GM19452 (cell line): ENCODE measurements around the gene QPCT.
A peak's percentile ranks its signal among the peaks of the same experiment; 100 is the strongest.
"Not testable (repeated sequence)": the region's sequence is repeated elsewhere in the genome, so short reads cannot be mapped to it uniquely, and the experiment has no call there.

Experiments
- ATAC-seq: cut with Tn5 transposase; IDR thresholded peaks from one replicate; pipeline ENCODE4 v1.9.1; 2021; ENCODE audit not compliant: unreplicated experiment

Gene QPCT

DNA sequence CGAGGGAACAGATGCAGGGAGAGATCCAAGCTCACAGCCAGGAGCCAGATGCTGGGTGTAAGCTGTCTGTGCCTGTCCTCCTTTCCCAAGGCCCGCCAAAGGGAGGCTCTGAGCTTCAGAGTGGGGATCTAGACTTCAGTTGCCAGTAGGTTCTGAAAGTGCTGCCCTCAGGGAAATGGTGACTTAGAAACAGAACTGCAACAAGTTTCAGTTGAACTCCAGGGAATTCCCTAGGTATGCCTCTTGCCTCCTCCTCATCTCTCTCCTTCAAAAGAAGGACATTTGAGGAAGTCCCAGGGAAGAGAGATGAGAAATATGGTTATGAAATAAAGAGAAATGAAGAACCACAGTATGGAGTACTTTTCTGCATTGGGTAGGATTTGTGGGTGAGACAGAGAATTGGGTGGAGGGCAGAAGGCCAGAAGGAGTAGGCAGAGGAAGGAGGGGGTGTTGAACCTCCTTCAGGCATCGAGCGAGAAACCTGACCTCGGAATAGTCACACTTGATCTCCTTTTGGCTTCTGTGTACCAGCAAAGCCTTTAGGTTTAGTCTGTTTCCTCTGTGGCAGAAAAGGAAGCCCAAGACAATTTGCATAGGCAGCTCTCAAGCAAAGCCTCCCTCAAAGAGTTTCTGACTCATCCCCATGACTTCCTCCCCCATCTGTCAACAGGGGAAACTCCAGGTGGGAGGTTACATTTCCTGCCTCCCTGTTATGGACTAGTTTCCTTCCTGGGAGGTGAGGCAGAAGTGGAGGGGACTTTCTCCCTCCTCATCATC is 45.7 kb downstream of the QPCT start:
- peak; percentile 94 for ATAC-seq

- peak; percentile 1 for ATAC-seq
Observed at GRCh38 chr2:37390777-37391176, 46.3 kb downstream of the QPCT start.

GRCh38 chr2:37391711-37392110 is 47.3 kb downstream of the QPCT start:
- ATAC-seq = no peak

- ATAC-seq = no peak
Observed at GRCh38 chr2:37392428-37392827, 48.0 kb downstream of the QPCT start.

DNA sequence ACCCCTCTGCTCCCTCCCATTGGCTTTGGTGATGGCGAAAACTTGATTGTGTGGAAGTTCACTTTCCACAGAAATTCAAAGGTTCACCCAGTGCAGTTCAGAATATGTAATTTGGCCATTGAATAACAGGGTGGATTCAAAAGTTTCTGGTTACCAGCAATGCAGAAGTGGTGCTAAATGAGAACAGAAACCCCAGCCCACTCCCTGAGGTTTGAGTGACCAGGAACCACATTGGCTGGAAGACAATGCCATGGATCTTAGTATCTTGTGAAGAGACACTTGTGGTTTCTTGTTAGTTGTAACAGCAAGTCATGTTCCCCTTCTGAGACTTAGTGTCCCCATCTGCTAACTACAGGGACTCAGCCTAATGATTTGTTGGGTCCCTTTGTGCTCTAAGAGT is 49.8 kb downstream of the QPCT start:
- no peak for ATAC-seq

DNA sequence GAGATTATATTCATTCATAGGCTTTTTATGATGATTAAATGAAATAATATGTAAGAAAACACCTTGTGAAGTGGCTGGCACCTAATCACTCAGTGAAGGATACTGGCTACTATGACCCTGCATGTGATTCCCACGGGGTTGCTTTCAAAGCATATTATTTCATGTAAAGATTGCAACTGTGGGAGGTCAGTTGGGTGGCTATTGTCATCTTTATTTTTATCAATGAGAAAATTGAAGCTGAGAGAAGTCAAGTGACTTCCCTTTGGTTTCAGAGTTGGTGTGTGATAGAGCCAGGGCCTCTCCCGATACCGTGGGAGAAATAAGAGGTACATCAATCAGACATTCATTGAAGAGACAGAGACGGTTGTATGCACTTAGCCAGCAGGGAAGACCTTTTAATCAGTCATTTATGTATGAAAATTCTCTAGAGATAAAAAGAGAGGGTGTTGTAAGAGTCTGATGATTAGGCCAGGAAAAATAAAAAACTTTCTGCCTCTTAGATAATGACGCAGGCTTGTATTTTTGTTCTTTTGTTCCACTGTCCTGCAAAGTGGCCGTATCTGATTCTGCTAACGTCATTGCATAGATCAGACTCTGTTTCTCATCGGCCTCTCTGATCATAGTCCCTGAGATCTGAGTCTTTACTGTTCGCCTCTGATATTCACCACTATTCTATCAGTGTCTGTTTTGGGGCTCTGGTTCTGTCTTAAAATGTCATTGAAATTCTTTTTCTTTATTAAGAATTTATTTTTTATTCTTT is 50.5 kb downstream of the QPCT start:
- no peak for ATAC-seq

GRCh38 chr2:37396890-37397565 is 52.6 kb downstream of the QPCT start:
- ATAC-seq = no peak

DNA sequence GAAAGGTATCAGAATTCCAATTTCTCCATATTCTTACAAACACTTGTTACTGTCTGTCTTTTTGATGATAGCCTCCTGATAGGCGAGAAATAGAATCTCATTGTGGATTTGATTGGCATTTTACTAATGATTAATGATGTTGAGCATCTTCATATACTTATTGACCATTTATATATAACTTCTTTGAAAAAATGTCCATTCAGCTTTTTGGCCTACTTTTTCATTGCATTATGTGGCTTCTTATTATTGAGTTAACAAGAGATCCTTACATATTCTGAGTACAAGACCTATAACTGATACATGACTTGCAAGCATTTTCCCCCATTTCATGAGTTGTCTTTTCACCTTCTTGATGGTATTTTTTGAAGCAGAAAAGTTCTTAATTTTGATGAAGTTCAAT is 54.6 kb downstream of the QPCT start:
- no peak for ATAC-seq

DNA sequence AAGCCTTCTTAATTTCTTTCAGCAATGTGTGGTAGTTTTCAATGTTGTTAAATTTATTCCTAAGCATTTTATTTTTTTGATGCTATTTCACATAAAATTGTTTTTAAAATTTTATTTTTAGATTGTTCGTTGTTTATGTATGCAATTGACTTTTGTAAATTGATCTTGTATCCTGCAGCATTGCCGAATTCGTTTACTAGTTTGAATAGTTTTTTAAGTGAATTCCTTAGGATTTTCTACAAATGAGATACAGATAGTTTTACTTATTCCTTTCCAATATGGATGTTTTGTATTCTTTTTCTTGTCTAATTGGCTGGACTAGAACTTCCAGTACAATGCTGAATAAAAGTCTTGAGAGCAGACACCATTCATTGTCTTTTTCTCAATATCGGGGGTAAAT is 55.6 kb downstream of the QPCT start:
- ATAC-seq = no peak

GRCh38 chr2:37402636-37403035 is 58.2 kb downstream of the QPCT start:
- ATAC-seq = no peak

DNA sequence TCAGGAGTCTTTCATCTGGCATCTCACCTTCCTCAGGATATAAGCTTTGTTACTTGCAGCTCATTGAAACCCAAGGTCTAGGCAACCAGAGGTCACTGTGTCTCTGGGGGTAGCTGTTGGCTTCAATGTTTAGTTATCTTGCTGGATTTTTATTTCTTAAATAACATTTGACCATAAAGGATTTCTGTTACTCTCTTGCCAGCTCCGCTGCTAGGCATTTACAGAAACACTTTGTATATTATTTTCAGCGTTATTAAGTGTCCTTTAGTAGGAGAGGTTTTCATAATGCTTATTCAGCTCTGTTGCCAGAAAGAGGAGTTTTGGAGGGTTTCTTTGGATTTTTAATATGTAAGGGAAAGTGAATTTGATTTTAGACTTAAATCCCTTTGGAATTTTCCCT is 61.4 kb downstream of the QPCT start:
- ATAC-seq = no peak

- ATAC-seq = no peak
Observed at GRCh38 chr2:37412231-37412630, 67.8 kb downstream of the QPCT start.

GRCh38 chr2:37413911-37414469 is 69.6 kb downstream of the QPCT start:
- ATAC-seq = not testable (repeated sequence)

DNA sequence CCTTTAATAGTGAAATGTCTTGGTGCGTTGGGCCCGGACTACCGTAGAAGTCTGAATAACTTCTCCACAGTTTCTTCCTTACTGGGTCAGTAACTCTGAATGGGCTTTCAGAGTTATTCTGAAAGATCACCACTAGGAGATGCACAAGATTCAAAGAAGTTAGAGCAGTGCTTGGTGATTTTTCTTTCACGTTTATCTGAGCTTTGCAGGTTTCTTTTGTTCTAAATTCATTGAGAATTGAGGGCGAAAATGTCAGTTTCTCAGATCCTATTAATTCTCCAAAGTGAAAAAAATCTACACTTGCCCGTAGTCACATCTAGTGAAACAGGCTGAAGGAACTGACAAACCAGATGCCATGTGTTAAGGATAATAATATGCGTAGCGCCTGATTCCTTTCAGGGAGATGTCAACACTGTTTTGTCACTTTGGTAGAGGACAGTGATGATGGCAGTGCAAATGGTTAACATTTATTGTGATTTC is 70.1 kb downstream of the QPCT start:
- no peak for ATAC-seq

DNA sequence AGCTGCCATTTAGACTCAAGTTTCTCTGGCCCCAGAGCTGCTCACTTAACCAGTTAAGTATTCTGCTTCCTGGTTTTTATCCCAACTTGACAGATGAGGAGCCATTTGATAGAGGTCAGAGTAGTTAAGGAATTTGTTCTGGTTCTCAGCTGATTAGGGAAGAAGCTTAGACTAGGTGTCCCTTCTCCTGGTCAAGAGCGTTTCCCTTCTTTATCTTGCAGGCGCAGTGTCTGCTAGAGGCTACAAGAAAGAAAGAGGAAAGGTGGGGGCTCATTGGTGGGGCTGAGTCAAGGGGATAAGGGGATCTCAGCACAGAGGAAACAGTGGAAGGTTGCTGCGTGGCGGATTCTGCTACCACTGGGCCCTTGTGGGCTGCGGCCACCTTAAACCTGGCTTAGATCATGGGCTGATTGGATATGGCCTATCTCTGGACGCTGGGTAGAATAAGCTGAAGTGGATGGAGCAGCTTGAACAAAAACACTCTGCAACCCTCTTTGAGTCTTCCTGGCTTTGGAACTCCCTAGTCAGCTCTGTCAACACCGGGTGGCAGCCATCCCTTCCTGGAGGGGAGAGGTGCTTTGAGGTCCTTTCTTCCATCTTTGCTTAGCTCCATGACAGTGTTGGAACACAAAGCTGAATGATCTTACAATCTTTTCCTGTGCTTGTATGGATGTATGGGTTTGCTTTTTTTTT is 70.8 kb downstream of the QPCT start:
- no peak for ATAC-seq

GRCh38 chr2:37417321-37417720 is 72.9 kb downstream of the QPCT start:
- ATAC-seq = no peak

DNA sequence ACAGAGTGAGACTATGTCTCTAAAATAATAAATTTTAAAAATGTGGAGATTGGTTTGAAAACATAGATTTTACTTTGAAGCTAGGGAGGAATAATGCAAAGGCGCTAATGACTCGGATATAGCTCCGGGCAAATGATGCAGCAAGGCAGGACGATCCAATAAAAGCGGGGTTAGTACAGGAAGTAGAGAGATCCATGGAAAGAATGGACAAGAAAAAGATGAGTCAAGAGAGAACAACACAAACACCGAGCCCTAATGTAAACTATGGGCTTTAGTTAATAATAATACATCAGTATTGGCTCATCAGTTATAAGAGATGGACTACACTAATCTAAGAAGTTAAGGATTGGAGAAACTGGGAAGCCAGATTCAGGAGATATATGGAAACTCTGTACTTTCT is 74.5 kb downstream of the QPCT start:
- no peak for ATAC-seq

- ATAC-seq = no peak
Observed at GRCh38 chr2:37421686-37422085, 77.3 kb downstream of the QPCT start.

DNA sequence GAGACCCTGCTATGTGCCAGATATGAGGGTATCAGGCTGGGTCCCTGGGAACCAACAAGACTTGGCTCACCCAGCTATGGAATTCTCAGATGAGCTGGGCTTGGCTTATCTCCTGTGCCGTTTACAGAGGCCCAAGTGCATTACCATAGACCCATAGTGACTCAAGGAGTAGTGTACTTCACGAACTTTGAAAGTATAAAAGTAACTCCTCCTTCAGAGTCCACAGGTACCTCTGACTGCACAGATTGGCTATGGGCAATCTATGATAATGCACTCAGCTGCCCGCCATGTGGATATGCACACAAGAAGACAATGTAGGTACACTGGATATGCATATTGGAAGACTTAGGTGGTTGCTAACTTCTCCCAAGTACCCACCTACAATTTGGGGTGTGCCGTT is 78.4 kb downstream of the QPCT start:
- ATAC-seq = no peak
